GM10266 (cell line): ENCODE data around the gene WDR93.

Source experiments
- DNase-seq: peaks from one replicate; pipeline ENCODE4 v3.0.0; 2012; ENCODE audit errors: extremely low spot score
- TF ChIP-seq, protein P1 (sequence below): IDR thresholded peaks from 2 replicates; pipeline ENCODE4 v1.5.1; 2012; ENCODE audit warnings: mild to moderate bottlenecking, low read depth; ENCODE audit not compliant: control insufficient read depth, insufficient read depth; ENCODE audit errors: missing control alignments

The WDR93 gene

GRCh38 chr15:89690276-89691218, at the start of gene WDR93, which contains the start of gene PEX11A:
Gene WDR93 (plus strand): TSS chr15:89690811. CDS start chr15:89701747, 10,936 bp downstream.
Gene PEX11A (minus strand): TSS chr15:89690754. CDS start chr15:89690632, 122 bp downstream.
- peak; percentile 81 for DNase-seq
- TF ChIP-seq, protein P1, sequence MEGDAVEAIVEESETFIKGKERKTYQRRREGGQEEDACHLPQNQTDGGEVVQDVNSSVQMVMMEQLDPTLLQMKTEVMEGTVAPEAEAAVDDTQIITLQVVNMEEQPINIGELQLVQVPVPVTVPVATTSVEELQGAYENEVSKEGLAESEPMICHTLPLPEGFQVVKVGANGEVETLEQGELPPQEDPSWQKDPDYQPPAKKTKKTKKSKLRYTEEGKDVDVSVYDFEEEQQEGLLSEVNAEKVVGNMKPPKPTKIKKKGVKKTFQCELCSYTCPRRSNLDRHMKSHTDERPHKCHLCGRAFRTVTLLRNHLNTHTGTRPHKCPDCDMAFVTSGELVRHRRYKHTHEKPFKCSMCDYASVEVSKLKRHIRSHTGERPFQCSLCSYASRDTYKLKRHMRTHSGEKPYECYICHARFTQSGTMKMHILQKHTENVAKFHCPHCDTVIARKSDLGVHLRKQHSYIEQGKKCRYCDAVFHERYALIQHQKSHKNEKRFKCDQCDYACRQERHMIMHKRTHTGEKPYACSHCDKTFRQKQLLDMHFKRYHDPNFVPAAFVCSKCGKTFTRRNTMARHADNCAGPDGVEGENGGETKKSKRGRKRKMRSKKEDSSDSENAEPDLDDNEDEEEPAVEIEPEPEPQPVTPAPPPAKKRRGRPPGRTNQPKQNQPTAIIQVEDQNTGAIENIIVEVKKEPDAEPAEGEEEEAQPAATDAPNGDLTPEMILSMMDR = no peak

GRCh38 chr15:89641053-89641452, 49.6 kb upstream of the WDR93 start:
- no peak for DNase-seq
- TF ChIP-seq, protein P1 = no peak

GRCh38 chr15:89642106-89642505, 48.5 kb upstream of the WDR93 start:
- no peak for DNase-seq
- TF ChIP-seq, protein P1 = no peak

DNA sequence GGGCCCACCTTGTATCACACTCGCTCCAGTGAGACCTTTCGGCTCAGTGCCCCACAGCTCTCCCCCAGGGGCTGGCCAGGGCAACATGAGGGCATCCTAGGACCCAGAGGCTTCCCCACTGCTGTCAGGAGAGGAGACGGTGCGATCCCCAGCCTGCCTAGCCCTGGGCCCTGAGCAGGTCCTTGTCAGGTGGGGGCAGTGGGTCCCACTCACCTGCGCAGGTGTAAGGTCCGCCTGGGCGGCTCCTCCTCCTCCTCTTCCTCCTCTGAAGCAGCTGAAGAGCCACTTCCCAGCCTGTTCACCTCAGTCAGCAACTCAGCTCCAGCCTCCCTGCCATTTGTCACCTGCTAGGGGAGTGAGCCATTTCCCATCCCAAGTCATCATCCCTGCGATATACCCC, 44.9 kb upstream of the WDR93 start:
- no peak for DNase-seq
- TF ChIP-seq, protein P1 = no peak

DNA sequence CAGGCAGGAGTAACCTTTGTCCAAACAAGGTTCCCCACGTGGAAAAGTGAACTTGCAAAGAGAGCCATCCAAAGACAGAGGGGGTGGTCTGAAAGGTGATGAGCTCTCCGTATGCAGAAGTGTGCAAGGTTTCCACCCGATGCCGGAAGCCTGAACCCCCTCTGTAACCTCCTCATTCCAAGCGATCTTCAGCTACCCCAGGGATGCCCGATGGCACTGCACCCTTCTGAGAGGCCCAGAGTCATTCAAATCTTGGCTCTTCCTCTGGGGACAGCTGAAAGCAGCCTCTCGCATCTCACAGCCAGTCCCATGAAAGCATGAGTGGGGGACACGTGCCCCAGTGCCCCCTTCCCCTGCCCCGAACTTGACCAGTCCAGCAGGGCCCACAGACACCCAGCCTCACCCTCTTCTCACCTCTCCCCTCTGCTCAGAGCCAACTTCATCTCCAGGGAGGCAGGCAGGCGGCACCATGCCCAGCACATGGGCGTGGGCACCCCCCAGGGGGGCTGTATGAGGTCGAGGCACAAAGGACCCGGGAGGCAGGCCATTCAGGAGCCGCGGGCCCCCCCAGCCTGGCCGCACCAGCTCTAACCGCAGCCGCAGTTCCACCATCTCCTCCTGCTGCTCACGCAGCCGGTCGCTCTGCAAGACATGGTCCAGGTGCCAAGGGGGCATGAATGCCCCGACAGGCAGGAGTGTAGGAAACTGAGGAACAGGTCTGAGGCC, 44.0 kb upstream of the WDR93 start:
- DNase-seq = no peak
- TF ChIP-seq, protein P1 = no peak

DNA sequence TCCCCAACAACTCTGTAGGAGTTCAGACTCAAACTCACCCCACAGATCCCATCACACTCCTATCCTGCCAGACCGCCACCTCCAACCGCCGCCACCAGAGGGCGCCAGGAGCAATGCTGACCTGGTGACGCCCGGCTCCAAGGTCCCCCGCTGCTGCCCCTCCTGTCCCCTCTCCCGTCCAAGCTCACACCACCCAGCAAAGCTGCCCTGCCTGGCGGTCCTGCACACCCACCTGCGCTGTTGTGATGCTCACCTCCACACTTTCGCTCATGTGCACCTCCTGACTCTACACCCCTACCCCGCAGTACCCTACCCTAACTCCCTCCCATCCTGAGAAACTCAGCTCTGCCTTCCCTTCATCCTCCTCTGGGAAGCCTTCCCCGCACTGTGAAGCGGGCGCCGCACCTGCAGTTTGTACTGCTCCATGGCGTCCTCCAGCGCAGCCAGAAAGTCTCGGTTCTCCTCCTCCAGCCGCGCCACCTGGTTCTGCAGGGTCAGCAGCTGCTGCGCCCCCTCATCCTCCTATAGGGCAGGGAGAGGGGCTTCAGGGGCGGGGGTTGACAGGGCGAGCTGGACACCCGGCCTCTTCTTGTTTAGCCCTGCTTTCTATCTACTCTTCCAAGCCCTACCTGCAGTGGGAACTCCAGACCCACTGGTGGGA, 43.3 kb upstream of the WDR93 start:
- TF ChIP-seq, protein P1 = peak; percentile 93
- peak; percentile 91 for DNase-seq
